Cardiac muscle cell (in vitro differentiated cells and primary cell): ENCODE data around the gene AGAP3. TPM values are rescaled to one million over a fixed set of nuclear protein-coding genes. Genes with fewer than 3 reads are reported as not detected.

ENCODE experiments used
- DNase-seq, 2 donors: peaks; one replicate each; pipeline versions ENCODE4 v3.0.0 to v3.0.0-alpha.2; 2010 to 2017; ENCODE audit warnings: low read depth in 1 of 2, low spot score in 1 of 2
- H3K27ac ChIP-seq: fragments of 200-600 bp; sonication (generic); 2 replicates; pipeline ENCODE4 v1.5.1; 2016
- H3K27me3 ChIP-seq: fragments of 200-600 bp; sonication (generic); 2 replicates; pipeline ENCODE4 v1.6.0; 2016; ENCODE audit warnings: control low read depth
- H3K36me3 ChIP-seq: fragments of 200-600 bp; sonication (generic); 2 replicates; pipeline ENCODE4 v1.5.1; 2016; ENCODE audit warnings: control low read depth
- H3K4me1 ChIP-seq: fragments of 200-600 bp; sonication (generic); 2 replicates; pipeline ENCODE4 v1.8.1; 2017; ENCODE audit warnings: low read depth, mild to moderate bottlenecking, mixed run types
- H3K4me3 ChIP-seq: fragments of 200-600 bp; sonication (generic); 2 replicates; pipeline ENCODE4 v1.5.1; 2016; ENCODE audit warnings: mild to moderate bottlenecking
- H3K9me3 ChIP-seq: fragments of 200-600 bp; sonication (generic); 2 replicates; pipeline ENCODE4 v1.5.1; 2017; ENCODE audit warnings: low read depth, mild to moderate bottlenecking, control low read depth
- CTCF ChIP-seq: IDR thresholded peaks from 2 replicates; pipeline ENCODE4 v1.5.1; 2012; ENCODE audit warnings: low read depth, mild to moderate bottlenecking, low read length
- polyA plus RNA-seq: library from polyadenylated mRNA; unstranded; fragments of >200 nt; fragmentation: Nextera tagmentation; extraction: Ambion mirVana; gene quantifications from 2 replicates; pipeline ENCODE4 v1.2.1, GENCODE V29; 2016
- total RNA-seq: library from RNA; depleted of rRNA; stranded (reverse); fragments of >200 nt; gene quantifications from 2 replicates; pipeline ENCODE4 v1.2.3, GENCODE V29; 2016

Gene AGAP3
- total and polyA plus RNA-seq, 2 experiments from 2014 or later: 106 to 115 TPM

DNA sequence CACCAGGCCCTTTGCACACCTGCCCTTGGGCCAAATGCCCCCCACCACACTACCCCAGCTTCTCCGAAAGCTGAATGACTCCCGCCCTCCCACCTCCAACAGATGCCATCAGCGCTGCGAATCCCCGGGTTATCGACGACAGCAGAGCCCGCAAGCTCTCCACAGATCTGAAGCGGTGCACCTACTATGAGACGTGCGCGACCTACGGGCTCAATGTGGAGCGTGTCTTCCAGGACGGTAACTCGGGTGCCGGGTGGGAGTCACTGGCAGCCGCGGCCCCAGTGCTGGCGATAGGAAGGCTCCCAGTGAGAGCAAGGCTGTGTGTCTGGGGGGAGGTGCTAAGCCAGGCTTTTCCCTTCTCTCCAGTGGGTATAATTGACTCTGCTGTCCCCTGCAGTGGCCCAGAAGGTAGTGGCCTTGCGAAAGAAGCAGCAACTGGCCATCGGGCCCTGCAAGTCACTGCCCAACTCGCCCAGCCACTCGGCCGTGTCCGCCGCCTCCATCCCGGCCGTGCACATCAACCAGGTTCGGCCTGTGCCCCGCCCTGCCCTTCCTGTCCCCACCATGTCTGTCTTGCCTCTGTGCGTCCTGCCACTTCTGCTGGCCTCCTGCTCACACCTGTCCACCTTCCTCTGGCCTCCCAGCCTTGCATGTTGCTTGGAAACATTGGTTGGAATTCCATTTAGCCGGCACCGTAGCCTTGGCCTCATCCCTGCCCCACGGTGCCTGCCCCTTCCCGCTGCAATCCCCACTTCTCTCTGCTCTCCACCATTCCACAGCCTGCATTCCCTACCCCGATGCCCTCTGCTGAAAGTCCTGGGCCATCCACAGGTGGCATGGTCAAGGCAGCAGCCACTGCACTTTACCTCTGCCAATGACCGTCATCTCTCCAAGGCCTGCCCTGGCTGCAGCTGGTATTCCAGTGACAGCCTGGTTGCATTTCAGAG is 32.1 kb downstream of the AGAP3 start:
- no peaks in the 10 kb centered on the region for H3K27me3 ChIP-seq

DNA sequence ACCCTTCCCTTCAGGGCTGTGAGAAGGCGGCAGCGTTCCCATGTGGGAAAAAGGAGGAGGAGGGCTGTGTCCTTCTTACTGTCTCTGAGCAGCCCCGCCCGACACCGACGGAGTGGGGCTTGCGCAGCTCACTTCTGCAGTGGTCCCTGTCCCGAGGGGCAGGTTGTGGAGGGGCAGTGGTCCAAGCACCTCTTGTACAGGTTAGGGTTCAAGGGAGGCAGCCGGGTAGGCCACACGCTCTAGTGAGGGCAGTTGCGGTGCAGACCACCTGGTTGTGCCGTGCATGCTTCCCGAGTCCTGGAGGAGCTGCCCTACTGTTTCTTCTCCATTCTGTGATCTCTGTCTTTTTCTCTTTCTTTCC is 32.8 kb downstream of the AGAP3 start:
- DNase-seq: no peak
- Histone ChIP-seq H3K4me1 (peaks cover 10% of the 10 kb centered on the region), H3K36me3 (peaks cover 14% of the 10 kb centered on the region)

More for the DNA sequence above, 32.1 kb downstream of the AGAP3 start:
- H3K4me3 ChIP-seq: no peak overlapping the region
- H3K27ac ChIP-seq: no peak overlapping the region
- TF ChIP-seq CTCF: no peak
- no peaks in the 10 kb centered on the region for H3K9me3 ChIP-seq
- peaks cover 16% of the 10 kb centered on the region for H3K4me1 ChIP-seq
- peaks cover 14% of the 10 kb centered on the region for H3K36me3 ChIP-seq
- DNase-seq: no peak

GRCh38 chr7:151119902-151120301 is 33.6 kb downstream of the AGAP3 start:
- H3K27me3 ChIP-seq: no peaks in the 10 kb centered on the region
- peaks cover 6% of the 10 kb centered on the region for H3K4me1 ChIP-seq
- DNase-seq: no peak
- no peak overlapping the region for H3K27ac ChIP-seq
- TF ChIP-seq CTCF: no peak
- H3K4me3 ChIP-seq: no peak overlapping the region
- H3K9me3 ChIP-seq: no peaks in the 10 kb centered on the region
- H3K36me3 ChIP-seq: peaks cover 18% of the 10 kb centered on the region

More for the DNA sequence above, 32.8 kb downstream of the AGAP3 start:
- H3K27me3 ChIP-seq: no peaks in the 10 kb centered on the region
- no peaks in the 10 kb centered on the region for H3K9me3 ChIP-seq
- no peak for TF ChIP-seq CTCF
- no peak overlapping the region for H3K27ac ChIP-seq
- no peak overlapping the region for H3K4me3 ChIP-seq

DNA sequence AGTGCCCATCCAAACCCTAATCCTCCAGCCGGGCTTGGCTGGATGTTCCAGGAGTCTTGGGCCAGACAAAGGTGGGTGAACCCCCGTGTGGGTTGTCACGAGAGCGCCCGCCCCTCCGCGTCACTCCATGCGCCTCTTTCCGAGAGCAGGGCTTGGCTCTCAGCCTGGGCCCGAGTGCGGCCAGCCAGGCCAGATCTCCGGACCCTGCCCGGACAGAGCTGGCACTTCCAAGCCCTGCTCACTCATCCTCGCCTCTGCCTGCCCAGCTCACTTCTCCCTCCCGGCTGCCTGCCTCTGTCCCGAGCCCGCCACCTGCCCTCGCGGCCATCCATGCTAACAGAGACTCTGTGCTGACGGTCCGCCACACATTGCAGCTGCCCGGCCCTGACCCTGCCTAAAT is 34.6 kb downstream of the AGAP3 start:
- H3K4me3 ChIP-seq: no peak overlapping the region
- peaks cover 18% of the 10 kb centered on the region for H3K36me3 ChIP-seq
- H3K9me3 ChIP-seq: no peaks in the 10 kb centered on the region
- H3K27me3 ChIP-seq: no peaks in the 10 kb centered on the region
- H3K27ac ChIP-seq: no peak overlapping the region
- DNase-seq: no peak
- peaks cover 2% of the 10 kb centered on the region for H3K4me1 ChIP-seq
- TF ChIP-seq CTCF: no peak

- no peaks in the 10 kb centered on the region for H3K9me3 ChIP-seq
- H3K27me3 ChIP-seq: no peaks in the 10 kb centered on the region
- H3K27ac ChIP-seq: no peak overlapping the region
- no peaks in the 10 kb centered on the region for H3K4me1 ChIP-seq
- H3K4me3 ChIP-seq: no peak overlapping the region
- peaks cover 18% of the 10 kb centered on the region for H3K36me3 ChIP-seq
- no peak for DNase-seq
- TF ChIP-seq CTCF: no peak
These were observed 35.3 kb downstream of the AGAP3 start for GRCh38 chr7:151121380-151122170.
